Neural cell (in vitro differentiated cells): ENCODE measurements around the gene FBXO42.

ENCODE experiments used
- EP300 ChIP-seq: fragments of 450-650 bp; conservative IDR thresholded peaks from 2 replicates; pipeline ENCODE4 v1.6.1; 2014; ENCODE audit warnings: antibody characterized with exemption, mild to moderate bottlenecking, moderate library complexity; ENCODE audit not compliant: poor library complexity, severe bottlenecking
- POLR2AphosphoS5 ChIP-seq: IDR thresholded peaks from 2 replicates; pipeline ENCODE4 v1.6.1; 2012
- TF ChIP-seq, protein P1 (sequence below): fragments of 450-650 bp; IDR thresholded peaks from 2 replicates; pipeline ENCODE4 v1.5.1; 2014; ENCODE audit warnings: antibody characterized with exemption, mild to moderate bottlenecking, moderate library complexity; ENCODE audit not compliant: poor library complexity, severe bottlenecking

- TF ChIP-seq, protein P1, sequence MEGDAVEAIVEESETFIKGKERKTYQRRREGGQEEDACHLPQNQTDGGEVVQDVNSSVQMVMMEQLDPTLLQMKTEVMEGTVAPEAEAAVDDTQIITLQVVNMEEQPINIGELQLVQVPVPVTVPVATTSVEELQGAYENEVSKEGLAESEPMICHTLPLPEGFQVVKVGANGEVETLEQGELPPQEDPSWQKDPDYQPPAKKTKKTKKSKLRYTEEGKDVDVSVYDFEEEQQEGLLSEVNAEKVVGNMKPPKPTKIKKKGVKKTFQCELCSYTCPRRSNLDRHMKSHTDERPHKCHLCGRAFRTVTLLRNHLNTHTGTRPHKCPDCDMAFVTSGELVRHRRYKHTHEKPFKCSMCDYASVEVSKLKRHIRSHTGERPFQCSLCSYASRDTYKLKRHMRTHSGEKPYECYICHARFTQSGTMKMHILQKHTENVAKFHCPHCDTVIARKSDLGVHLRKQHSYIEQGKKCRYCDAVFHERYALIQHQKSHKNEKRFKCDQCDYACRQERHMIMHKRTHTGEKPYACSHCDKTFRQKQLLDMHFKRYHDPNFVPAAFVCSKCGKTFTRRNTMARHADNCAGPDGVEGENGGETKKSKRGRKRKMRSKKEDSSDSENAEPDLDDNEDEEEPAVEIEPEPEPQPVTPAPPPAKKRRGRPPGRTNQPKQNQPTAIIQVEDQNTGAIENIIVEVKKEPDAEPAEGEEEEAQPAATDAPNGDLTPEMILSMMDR: no peak
- TF ChIP-seq EP300 (no peak), POLR2AphosphoS5 (no peak)
These were observed 135.1 kb downstream of the FBXO42 start for GRCh38 chr1:16217061-16217785.
